ENCODE measurements around the gene SGSH.
"Not testable (repeated sequence)": the region's sequence is repeated elsewhere in the genome, so short reads cannot be mapped to it uniquely, and the experiment has no call there.

Gene SGSH

GRCh38 chr17:80209765-80210164 lies 10.4 kb downstream of the SGSH start:
- no peak for DNase-seq

GRCh38 chr17:80208050-80208449 lies 12.1 kb downstream of the SGSH start:
- DNase-seq, result no peak

- no peak for DNase-seq
These were observed 14.3 kb downstream of the SGSH start for GRCh38 chr17:80205811-80206210.

GRCh38 chr17:80204626-80205468 lies 15.3 kb downstream of the SGSH start:
- DNase-seq, result no peak

- no peak for DNase-seq
These were observed 16.6 kb downstream of the SGSH start for GRCh38 chr17:80203471-80203963.

GRCh38 chr17:80202197-80202596 lies 17.9 kb downstream of the SGSH start:
- DNase-seq, result no peak

GRCh38 chr17:80201446-80201845 lies 18.7 kb downstream of the SGSH start:
- DNase-seq, result no peak

GRCh38 chr17:80199295-80199694 lies 20.8 kb downstream of the SGSH start:
- not testable (repeated sequence) for DNase-seq

- DNase-seq, result no peak
These were observed 21.9 kb downstream of the SGSH start for GRCh38 chr17:80198144-80198661.

GRCh38 chr17:80196652-80197051 lies 23.5 kb downstream of the SGSH start:
- DNase-seq, result no peak

- peak; percentile 56 to 73 (median 57) for DNase-seq
These were observed 24.2 kb downstream of the SGSH start for GRCh38 chr17:80195671-80196529.

- no peak for DNase-seq
These were observed 25.0 kb downstream of the SGSH start for GRCh38 chr17:80195141-80195540.

- peak in 1 of 3 donors; percentile 35 for DNase-seq
These were observed 28.1 kb downstream of the SGSH start for GRCh38 chr17:80191865-80192661.

GRCh38 chr17:80191192-80191591 lies 28.9 kb downstream of the SGSH start:
- no peak for DNase-seq

GRCh38 chr17:80190716-80191115 lies 29.4 kb downstream of the SGSH start:
- DNase-seq, result no peak

- no peak for DNase-seq
These were observed 30.5 kb downstream of the SGSH start for GRCh38 chr17:80189611-80190010.

GRCh38 chr17:80187515-80187941 lies 32.6 kb downstream of the SGSH start:
- DNase-seq, result no peak

- DNase-seq, result no peak
These were observed 33.0 kb downstream of the SGSH start for GRCh38 chr17:80187090-80187489.

- DNase-seq, result no peak
These were observed 34.2 kb downstream of the SGSH start for GRCh38 chr17:80185968-80186367.

- no peak for DNase-seq
These were observed 35.8 kb downstream of the SGSH start for GRCh38 chr17:80184423-80184714.

- DNase-seq, result no peak
These were observed 36.3 kb downstream of the SGSH start for GRCh38 chr17:80183581-80184422.

- no peak for DNase-seq
These were observed 37.3 kb downstream of the SGSH start for GRCh38 chr17:80182845-80183223.

Measured in suppressor macrophage treated with lipopolysaccharide for 1 hour (primary cell).